Body of pancreas (tissue), 4 donors: ENCODE data around the gene REC114.

ENCODE experiments used
- CTCF ChIP-seq, 7 experiments: fragments of 450-650 bp in 4 of 7; fragments of 200-600 bp in 3 of 7; sonication (generic) in 3 of 7; IDR thresholded peaks; one replicate each; pipeline ENCODE4 v1.5.1; 2016 to 2019; ENCODE audit warnings: antibody characterized with exemption in 7 of 7
- POLR2A ChIP-seq, 3 donors: fragments of 450-650 bp; IDR thresholded peaks; one replicate each; pipeline ENCODE4 v1.6.1; 2016; ENCODE audit warnings: antibody characterized with exemption in 3 of 3, mild to moderate bottlenecking in 2 of 3

- TF ChIP-seq CTCF (IDR thresholded peaks at IDR 0.05) (no peak), POLR2A (IDR thresholded peaks at IDR 0.05) (no peak)
These were observed 132.8 kb downstream of the REC114 start for GRCh38 chr15:73575636-73576247.
